AG10803 (cell line): ENCODE data around the gene FARP1.
A peak's percentile ranks its signal among the peaks of the same experiment; 100 is the strongest.

Experiments
- DNase-seq: peaks from one replicate; pipeline ENCODE4 v3.0.0; 2010; ENCODE audit warnings: low read depth
- H3K4me3 ChIP-seq: 2 replicates; pipeline ENCODE4 v1.5.1; 2011; ENCODE audit warnings: mild to moderate bottlenecking, low read length, control low read depth
- CTCF ChIP-seq: conservative IDR thresholded peaks from 2 replicates; pipeline ENCODE4 v1.5.1; 2011; ENCODE audit warnings: mild to moderate bottlenecking, low read length, control low read depth, inconsistent platforms

Gene FARP1

GRCh38 chr13:98293103-98293502 lies 150.2 kb downstream of the FARP1 start:
- no peak for DNase-seq
- TF ChIP-seq CTCF = no peak
- H3K4me3 ChIP-seq = no peak overlapping the region

- no peak overlapping the region for H3K4me3 ChIP-seq
- DNase-seq = peak; percentile 54
Observed at GRCh38 chr13:98293570-98294142, 150.8 kb downstream of the FARP1 start.

GRCh38 chr13:98295371-98295770 lies 152.5 kb downstream of the FARP1 start:
- TF ChIP-seq CTCF = no peak
- DNase-seq = no peak
- H3K4me3 ChIP-seq = no peak overlapping the region

More at GRCh38 chr13:98293570-98294142, 150.8 kb downstream of the FARP1 start:
- TF ChIP-seq CTCF = no peak

DNA sequence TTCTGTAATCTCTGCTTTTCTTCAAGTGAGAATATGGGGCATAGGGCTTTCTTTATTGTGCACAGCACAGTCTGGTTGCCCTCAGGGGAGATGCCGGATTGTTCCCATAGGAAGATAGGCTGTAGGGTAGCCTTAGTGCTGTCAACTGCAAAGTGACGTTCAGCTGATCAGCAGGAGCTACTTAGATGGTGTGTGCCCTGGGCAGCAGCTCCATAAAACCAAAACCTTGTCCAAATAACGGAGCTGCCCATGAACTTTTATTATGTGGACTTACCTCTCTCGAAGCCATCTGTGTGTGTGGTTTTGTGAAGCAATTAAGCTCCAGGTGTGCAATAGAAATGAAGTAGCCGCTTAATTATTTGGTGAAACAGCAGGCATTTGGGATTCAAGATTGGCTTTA lies 154.2 kb downstream of the FARP1 start:
- TF ChIP-seq CTCF = no peak
- DNase-seq = no peak
- H3K4me3 ChIP-seq = no peak overlapping the region

GRCh38 chr13:98297745-98298144 lies 154.9 kb downstream of the FARP1 start:
- DNase-seq = no peak
- no peak overlapping the region for H3K4me3 ChIP-seq
- TF ChIP-seq CTCF = no peak

- no peak for TF ChIP-seq CTCF
- DNase-seq = no peak
- no peak overlapping the region for H3K4me3 ChIP-seq
Observed at GRCh38 chr13:98298599-98298998, 155.7 kb downstream of the FARP1 start.

- TF ChIP-seq CTCF = no peak
- no peak for DNase-seq
- no peak overlapping the region for H3K4me3 ChIP-seq
Observed at GRCh38 chr13:98299235-98299965, 156.5 kb downstream of the FARP1 start.
